Measurements from ENCODE around the gene DENND1B.
"Not testable (repeated sequence)": the region's sequence is repeated elsewhere in the genome, so short reads cannot be mapped to it uniquely, and the experiment has no call there.

DENND1B gene

DNA sequence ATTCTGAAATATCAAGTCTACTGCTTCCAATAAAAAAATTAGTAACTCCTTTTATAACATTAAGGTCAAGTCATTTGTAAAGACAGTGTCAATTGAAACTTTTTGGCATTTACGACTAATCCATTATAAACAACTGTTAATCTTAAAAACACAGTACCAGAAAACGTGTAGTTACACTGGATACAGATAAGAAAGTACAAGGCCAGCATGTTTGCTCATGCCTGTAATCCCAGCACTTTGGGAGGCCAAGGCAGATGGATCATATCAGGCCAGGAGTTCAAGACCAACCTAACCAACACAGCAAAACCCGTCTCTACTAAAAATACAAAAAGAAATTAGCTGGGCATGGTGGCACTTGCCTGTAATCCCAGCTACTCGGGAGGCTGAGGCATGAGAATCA is 29.4 kb downstream of the DENND1B start:
- in situ Hi-C loops (cut with MboI; ENCODE audit: low sequenced_read_pairs) = no loop called here

DNA sequence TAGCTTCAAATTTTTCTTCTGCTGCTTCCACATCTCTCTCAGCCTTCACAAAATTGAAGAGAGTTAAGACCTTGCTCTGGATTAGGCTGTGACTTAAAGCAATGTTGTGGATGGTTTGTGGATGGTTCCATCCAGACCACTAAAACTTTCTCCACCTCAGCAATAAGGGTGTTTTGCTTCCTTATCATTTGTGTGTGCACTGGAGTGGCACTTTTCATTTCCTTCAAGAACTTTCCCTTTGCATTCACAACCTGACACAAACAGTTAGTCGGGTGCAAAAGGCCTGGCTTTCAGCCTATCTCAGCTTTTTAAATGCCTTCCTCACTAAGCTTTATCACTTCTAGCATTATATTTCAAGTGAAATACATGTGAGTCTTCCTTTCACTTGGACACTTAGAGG is 30.3 kb downstream of the DENND1B start:
- in situ Hi-C loops (cut with MboI; ENCODE audit: low sequenced_read_pairs) = no loop called here

DNA sequence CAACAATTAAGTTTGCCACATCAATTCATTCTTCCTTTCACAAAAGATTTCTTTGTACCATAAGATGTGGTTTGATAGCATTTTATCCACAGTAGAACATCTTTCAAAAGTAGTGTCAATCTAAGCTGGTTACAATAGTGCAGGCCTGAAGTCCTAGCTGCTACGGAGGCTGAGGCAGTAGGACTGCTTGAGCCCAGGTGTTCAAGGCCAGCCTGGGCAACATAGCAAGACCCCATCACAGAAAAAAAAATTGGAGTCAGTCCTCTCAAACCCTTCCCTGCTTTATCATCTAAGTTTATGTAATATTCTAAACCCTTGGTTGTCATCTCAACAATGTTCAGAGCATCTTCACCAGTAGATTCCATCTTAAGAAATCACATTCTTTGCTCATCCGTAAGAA is 31.7 kb downstream of the DENND1B start:
- in situ Hi-C loops (cut with MboI; ENCODE audit: low sequenced_read_pairs) = no loop called here

DNA sequence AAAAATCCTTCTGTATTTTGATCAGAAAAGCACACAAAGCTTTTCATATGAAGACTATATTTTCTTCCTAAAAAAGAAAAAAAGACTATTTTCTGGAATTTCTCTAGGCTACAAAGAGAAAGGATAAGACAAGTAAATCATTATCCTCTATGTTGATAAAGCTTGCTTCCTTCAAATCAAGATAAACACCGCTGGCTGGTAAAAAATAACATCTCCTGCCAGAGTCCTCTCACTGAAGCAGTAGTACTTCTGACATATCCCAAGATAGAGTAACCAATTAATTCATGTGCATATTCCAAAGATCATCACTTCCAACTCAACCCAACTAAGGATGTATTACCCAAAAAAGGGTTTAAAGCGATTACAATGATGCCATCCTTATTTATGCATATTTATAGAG is 34.3 kb downstream of the DENND1B start:
- in situ Hi-C loops (cut with MboI; ENCODE audit: low sequenced_read_pairs) = no loop called here

DNA sequence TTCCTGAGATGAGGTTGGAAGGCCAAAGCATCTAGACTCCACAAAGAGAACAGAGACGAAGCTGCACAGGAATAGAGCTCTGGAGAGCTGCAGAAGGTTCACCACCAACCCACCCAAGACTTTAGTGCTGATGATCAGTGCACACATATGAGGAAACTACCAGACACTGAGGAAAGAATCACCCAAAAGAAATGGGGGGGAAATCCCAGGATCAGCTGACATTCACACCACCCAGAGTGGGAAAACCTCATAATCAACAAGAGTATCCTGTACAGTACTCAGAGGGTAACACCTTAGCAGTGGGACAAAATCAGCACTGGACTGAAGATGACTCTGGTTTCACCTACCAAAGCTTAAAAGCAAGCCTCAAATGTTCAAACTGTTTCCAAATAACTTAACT is 36.4 kb downstream of the DENND1B start:
- in situ Hi-C loops (cut with MboI; ENCODE audit: low sequenced_read_pairs) = no loop called here

DNA sequence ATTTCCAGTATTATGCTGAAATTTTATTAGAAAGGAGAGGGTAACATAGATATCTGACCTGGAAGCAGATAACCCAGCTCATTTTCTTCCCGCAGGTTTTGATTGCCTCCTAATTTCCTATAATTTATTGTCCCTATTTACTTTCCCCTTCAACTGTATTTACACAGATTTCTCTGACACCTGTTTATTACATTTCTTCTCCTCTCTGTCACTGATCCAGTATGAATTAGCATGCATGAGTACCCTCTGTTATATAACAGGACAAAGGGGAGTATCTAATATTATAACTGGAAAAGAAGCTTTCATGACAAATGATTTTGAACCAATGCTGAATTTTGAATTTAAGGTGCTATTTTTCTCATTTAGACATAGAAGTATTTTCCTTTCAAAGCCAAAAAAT is 37.4 kb downstream of the DENND1B start:
- in situ Hi-C loops (cut with MboI; ENCODE audit: low sequenced_read_pairs) = no loop called here

DNA sequence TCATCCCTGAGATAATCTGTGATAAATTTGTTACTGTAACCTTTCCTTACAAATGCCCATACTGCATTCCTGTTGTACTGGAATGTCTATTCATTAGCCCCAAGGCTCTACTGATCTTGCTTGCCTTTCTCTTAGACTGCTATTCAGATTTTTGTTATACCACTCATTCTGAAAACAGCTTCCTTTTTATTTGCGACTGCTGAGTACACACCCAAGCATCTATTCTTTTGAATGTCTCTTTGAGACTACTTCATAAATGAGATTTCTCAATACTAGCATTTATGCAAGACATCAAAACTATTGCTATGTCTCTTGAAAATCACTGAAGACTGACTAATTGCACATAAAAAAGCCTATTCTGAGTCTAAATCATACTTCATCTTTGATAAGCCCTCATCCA is 38.6 kb downstream of the DENND1B start:
- in situ Hi-C loops (cut with MboI; ENCODE audit: low sequenced_read_pairs) = no loop called here

DNA sequence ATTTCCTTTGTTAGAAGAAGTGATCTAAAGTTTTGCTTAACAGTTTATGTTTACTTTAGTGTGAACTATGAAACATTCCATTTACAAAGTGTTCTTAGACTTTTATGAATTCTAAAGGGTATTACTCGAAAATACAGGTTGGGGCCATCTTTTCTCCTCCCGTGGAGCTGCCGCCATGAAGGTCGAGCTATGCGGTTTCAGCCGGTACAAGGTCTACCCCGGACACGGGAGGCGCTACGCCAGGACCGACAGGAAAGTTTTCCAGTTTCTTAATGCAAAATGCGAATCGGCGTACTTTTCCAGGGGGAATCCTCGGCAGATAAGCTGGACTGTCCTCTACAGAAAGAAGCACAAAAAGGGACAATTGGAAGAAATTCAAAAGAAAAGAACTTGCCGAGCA is 39.8 kb downstream of the DENND1B start:
- in situ Hi-C loops (cut with MboI; ENCODE audit: low sequenced_read_pairs) = no loop called here

DNA sequence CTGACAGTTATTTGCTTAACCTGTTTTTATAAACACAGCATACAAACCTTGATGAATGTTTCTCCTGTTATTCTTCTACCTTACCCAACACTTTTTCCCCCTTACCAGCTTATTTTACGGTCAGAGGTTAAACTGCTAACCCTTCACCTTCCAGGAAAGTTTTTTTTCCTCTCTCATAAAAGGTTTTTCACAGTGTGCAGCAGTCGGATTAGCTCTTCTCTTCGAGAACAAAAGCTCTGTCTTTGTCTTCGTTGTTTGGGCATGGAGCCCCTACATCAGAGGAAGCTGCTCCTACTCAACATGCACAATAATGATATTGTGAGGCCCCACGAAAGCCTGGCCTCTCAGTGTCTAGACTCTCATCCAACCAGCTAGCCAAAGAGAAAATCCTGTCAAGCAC is 42.0 kb downstream of the DENND1B start:
- in situ Hi-C loops (cut with MboI; ENCODE audit: low sequenced_read_pairs) = no loop called here

DNA sequence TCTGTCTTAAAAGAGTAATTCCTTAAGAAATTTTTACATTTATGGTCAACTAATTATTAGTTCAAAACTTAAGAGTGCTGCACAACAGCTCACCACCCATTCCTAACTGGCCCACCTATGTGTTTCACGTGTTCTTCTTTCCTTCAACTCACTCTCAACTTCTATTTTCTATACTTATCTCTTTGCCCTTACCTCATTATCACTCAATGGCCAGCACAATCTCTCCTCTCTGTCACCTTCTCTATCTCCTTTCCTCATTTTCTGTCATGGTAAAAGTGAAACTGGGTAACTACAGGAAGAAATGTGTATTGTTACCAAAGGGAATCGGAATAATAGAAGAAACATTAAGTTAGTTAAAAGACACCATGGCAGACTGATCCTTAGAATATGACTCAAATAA is 43.1 kb downstream of the DENND1B start:
- in situ Hi-C loops (cut with MboI; ENCODE audit: low sequenced_read_pairs) = no loop called here

DNA sequence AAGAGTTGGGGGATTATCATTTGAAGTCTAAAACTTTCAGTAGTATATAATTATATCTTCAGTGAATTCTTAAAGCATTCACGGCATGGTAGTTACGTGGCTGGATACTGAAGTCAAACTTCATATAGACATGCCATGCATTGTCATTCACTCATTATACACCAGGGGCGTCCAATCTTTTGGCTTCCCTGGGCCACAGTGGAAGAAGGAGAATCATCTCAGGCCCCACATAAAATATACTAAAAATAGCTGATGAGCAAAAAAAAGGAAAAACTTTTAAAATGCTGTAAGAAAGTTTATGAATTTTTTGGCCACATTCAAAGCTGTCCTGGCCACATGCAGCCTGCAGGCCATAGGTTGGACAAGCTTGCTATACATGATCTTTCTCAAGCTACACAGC is 43.8 kb downstream of the DENND1B start:
- in situ Hi-C loops (cut with MboI; ENCODE audit: low sequenced_read_pairs) = no loop called here

DNA sequence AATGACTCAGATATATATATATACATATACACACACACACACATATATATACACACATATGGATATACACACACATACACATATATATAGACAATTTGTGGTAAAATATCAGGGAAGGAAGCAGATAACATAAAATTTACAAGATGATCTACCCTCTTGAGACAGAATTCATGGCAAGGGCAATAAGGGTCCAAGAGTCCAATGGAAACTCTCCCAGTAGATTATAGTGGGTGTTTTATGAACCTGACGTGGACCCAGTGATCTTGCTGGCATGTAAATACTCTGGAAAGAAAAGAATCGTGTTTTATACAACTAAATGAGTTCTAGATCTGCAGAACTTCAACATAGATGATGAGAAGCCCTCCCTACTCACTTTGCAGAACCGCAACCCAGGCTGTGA is 49.3 kb downstream of the DENND1B start:
- in situ Hi-C loops (cut with MboI; ENCODE audit: low sequenced_read_pairs) = no loop called here

DNA sequence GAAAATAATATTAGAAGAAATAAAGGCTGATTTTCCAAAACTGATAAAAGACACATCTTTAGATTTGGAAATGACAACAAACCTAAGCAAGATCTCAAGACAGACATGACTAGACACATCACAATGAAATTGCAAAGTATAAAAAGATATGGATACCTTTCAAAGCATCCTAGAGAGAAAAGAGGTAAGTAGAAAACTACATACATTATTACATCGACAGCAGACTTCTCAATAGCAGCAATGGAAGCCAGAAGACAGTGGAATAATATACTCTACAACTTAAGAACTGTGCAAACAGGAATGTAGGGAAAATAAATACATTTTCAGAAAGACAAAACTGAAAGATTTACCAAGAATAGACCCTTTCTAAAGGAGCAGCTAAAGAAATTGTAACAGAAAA is 50.2 kb downstream of the DENND1B start:
- in situ Hi-C loops (cut with MboI; ENCODE audit: low sequenced_read_pairs) = no loop called here

DNA sequence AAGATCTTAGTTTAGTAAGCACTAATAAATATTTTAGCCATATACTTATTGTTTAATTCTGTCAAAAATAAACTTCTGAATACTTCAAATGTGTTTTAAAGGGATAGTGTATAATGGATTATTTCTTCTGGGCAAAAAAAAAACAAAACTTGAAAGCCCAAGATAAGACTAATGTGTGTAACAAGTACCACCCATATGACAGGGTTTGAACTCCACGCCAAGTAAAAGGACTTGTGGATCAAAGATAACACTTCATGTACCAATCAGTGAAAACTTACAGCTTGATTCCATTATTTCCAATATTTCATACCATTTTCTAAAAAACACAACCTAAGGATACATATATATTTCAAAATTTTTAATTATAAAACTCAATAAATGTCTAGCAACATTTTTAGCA is 59.5 kb downstream of the DENND1B start:
- in situ Hi-C loops (cut with MboI; ENCODE audit: low sequenced_read_pairs) = no loop called here

DNA sequence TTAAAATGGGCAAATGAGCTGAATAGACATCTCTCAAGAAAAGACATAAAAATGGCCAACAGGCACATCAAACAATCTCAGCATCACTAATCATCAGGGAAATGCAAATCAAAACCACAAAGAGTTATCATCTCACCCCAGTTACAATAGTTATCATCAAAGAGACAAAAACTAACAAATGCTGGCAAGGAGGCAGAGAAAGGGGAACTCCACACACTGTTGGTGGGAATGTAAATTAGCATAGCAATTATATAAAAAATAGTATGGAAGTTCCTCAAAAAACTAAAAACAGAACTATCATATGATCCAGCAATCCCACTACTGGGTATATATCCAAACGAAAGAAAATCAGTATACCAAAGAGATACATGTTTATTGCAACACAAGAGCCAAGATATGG is 68.7 kb downstream of the DENND1B start:
- in situ Hi-C loops (cut with MboI; ENCODE audit: low sequenced_read_pairs) = no loop called here

DNA sequence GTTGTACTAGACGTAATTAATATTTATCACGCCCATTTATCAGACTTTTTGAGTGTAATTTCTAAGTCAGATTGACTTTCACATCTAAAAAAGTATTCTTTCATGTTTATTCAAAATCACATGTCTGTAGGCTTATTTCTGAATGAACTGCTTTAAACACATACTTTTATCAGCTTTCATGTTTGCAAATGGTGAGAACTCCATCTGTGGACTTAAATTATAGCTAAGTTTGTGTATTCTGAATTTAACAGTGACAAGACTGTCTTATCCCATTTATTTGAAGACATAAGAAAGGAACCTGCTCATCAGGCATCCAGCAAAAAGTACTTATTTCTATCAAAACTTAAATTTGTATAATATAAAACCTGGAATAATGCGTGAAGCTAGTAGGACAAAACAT is 69.3 kb downstream of the DENND1B start:
- in situ Hi-C loops (cut with MboI; ENCODE audit: low sequenced_read_pairs) = no loop called here

DNA sequence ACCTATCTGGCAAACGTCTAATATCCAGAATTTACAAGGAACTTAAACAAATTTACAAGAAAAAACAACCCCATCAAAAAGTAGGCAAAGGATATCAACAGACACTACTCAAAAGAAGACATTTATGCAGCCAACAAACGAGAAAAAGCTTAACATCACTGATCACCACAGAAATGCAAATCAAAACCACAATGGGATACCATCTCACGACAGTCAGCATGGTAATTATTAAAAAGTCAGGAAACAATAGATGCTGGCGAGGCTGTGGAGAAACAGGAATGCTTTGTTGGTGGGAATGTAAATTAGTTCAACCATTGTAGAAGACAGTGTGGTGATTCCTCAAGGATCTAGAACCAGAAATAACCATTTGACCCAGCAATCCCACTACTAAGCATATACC is 74.6 kb downstream of the DENND1B start:
- in situ Hi-C loops (cut with MboI; ENCODE audit: low sequenced_read_pairs) = not testable (repeated sequence)

DNA sequence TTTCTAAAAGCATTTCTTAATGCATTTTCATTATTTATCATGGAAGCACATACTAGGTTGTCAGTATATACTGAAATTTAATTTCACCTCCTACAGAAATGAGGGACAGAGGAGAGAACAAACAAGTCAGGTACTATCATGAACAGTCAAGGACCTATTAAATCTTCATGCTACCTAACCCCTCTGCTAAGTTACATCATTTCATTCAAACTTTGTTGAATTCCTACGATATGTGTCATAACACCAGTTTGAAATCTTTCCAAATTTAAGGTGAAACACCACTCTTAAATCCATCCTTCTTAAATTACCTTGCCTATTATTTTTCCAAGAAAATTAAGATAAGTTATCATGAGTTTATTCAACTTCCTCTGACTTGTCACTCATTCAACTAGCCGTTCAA is 78.9 kb downstream of the DENND1B start:
- in situ Hi-C loops (cut with MboI; ENCODE audit: low sequenced_read_pairs) = no loop called here

DNA sequence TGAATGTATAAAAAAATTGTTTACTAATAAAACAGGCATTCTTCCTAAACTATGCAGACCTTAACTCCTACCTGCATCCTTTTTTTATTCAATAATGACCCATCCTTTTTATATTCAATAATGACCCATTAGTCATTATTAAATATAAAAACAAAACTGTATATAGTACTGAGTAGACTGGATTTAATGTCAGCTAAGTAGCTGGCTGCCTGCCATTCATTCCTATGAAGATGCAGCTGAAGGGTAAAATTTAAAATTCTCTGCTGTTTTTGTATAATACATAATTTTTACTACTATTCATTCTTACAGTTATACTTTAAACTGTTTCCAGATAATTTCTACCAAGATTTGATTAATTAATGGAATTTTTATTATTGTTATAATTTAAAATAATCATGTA is 79.3 kb downstream of the DENND1B start:
- in situ Hi-C loops (cut with MboI; ENCODE audit: low sequenced_read_pairs) = no loop called here

DNA sequence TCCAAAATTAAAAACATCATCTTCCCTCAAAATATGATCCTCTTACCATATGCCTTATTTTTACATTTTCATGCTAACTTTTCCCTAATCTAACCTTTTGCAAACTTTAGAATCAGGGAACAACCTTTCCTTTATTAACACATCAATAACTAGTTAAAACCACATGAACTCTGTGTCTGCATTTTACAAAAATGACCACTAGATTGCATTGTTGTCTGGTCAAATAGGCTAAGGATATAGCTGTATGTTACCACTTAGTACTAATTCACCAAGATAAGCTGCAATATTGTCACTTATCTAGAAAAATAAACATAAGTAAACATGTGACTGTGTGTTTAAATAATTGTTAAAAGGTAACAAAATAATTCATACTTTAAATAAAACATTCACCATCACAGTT is 82.3 kb downstream of the DENND1B start:
- in situ Hi-C loops (cut with MboI; ENCODE audit: low sequenced_read_pairs) = no loop called here

DNA sequence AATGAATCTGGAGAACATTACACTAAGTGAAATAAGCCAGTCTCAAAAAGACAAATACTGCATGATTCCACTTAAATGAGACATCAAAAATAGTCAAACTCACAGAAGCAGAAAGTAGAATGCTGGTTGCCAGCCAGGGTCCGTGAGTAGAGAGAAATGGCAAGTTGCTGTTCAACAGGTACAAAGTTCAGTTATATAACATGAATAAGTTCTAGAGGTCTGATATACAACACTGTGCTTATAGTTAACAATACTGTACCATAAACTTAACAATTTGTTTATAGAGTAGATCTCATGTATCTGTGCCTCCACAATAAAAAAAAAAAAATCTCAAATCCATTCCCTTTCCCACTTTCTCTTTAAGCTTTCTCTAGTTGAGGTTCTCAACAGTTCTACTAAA is 83.5 kb downstream of the DENND1B start:
- in situ Hi-C loops (cut with MboI; ENCODE audit: low sequenced_read_pairs) = no loop called here

DNA sequence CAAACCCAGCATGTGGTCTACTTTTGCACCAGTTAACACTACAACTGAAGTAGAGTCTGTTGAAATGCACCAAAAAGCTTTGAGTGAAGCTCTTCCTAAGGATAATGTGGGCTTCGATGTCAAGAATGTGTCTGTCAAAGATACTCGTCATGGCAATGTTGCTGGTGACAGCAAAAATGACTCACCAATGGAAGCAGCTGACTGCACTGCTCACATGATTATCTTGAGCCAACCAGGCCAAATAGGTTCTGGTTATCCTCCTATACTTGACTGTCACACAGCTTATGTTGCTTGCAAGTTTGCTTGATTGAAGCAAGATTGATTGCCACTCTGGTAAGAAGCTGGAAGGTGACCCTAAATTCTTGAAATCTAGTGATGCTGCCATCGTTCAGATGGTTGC is 85.2 kb downstream of the DENND1B start:
- in situ Hi-C loops (cut with MboI; ENCODE audit: low sequenced_read_pairs) = no loop called here

DNA sequence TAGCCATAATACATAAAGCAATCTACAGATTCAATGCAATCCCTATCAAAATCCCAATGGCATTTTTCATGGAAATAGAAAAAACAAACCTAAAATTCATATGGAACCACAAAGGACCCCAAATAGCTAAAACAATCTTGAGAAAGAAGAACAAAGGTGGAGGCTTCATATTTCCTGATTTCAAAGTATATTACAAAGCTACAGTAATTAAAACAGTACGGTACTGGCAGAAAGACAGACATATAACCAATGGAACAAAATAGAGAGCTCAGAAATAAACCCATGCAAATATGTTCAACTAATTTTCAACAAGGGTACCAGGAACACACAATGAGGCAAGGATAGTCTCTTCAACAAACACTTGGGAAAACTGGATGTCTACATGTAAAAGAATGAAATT is 87.0 kb downstream of the DENND1B start:
- in situ Hi-C loops (cut with MboI; ENCODE audit: low sequenced_read_pairs) = no loop called here

DNA sequence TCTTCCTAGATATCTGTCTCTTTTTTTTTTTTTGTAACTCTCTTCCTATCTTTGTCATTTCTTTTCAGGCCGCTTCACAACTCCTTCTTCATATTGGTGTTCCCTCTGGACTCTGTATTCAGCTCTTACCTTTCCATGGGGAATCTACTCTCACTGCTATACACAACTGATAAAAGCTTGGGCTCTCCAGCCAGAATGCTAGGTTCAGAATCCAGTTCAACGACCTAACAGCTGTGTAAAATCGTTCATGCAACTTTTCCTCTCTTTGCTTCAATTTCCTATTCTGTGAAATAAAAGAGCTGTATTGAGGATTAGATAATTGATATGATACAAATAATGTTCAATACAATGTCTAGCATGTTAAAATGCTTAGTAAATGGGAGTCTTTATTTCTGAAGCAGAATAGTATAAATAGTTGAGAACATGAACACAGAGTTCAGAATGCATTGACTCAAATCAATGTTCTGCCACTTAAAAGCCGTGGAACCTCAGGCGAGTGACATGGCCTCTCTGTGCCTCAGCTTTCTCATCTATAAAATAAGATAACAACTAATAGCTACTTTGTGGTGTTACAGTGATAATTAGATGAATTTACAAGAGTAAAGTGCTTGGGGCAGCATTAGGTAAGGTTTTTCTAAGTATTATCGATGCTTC is 88.5 kb downstream of the DENND1B start:
- in situ Hi-C loops (cut with MboI; ENCODE audit: low sequenced_read_pairs) = no loop called here

All from HL-60/S4 treated with phorbol 12-myristate 13-acetate at 8.2 ng/mL for 4 days and 3 days (cell line).